Naive B cell (primary cell): ENCODE measurements around the gene HNRNPH3. TPM values are rescaled to one million over a fixed set of nuclear protein-coding genes. Genes with fewer than 3 reads are reported as not detected.
A peak's percentile ranks its signal among the peaks of the same experiment; 100 is the strongest.
"Not testable (repeated sequence)": the region's sequence is repeated elsewhere in the genome, so short reads cannot be mapped to it uniquely, and the experiment has no call there.

ENCODE experiments used
- ATAC-seq, 2 donors: fragments of 150-1000 bp; cut with Tn5 transposase; 2 replicates each; pipeline ENCODE4 v1.10.0; 2021; ENCODE audit warnings: low read depth in 2 of 2, mild to moderate bottlenecking in 2 of 2, moderate library complexity in 2 of 2
- DNase-seq: peaks from one replicate; pipeline ENCODE4 v3.0.0; 2022
- H3K27ac Mint-ChIP-seq, 6 donors: one replicate each; pipeline ENCODE4 v1.8.0; 2020 to 2022; ENCODE audit warnings: mild to moderate bottlenecking in 6 of 6, mixed read lengths in 6 of 6, moderate library complexity in 5 of 6, inconsistent platforms in 2 of 6
- H3K27me3 Mint-ChIP-seq, 3 donors: one replicate each; pipeline ENCODE4 v1.8.0; 2021 to 2022; ENCODE audit warnings: mixed read lengths in 3 of 3, mild to moderate bottlenecking in 1 of 3
- H3K36me3 Mint-ChIP-seq, 2 donors: one replicate each; pipeline ENCODE4 v1.8.0; 2020 to 2022; ENCODE audit warnings: mixed read lengths in 2 of 2, inconsistent platforms in 1 of 2, mild to moderate bottlenecking in 1 of 2
- H3K4me1 Mint-ChIP-seq, 3 donors: one replicate each; pipeline ENCODE4 v1.8.0; 2020 to 2022; ENCODE audit warnings: mixed read lengths in 3 of 3, inconsistent platforms in 1 of 3, mild to moderate bottlenecking in 1 of 3, moderate library complexity in 1 of 3
- H3K4me3 Mint-ChIP-seq, 8 donors: one replicate each; pipeline ENCODE4 v1.8.0; 2020 to 2022; ENCODE audit warnings: mild to moderate bottlenecking in 8 of 8, mixed read lengths in 8 of 8, moderate library complexity in 8 of 8, inconsistent platforms in 2 of 8
- H3K9me3 Mint-ChIP-seq, 7 donors: one replicate each; pipeline ENCODE4 v1.8.0; 2020 to 2022; ENCODE audit warnings: mixed read lengths in 7 of 7, mild to moderate bottlenecking in 5 of 7, inconsistent platforms in 2 of 7, moderate library complexity in 1 of 7
- polyA plus RNA-seq, 6 donors: library from polyadenylated mRNA; unstranded; fragments of 300-500 nt; fragmentation: Illumina TruSeq; gene quantifications; one replicate each; pipeline ENCODE4 v1.2.3, GENCODE V29; 2021; ENCODE audit warnings: low read depth in 6 of 6

HNRNPH3 gene
- polyA plus RNA-seq, 6 donors from 2014 or later = 101 to 147 (median 126) TPM

DNA sequence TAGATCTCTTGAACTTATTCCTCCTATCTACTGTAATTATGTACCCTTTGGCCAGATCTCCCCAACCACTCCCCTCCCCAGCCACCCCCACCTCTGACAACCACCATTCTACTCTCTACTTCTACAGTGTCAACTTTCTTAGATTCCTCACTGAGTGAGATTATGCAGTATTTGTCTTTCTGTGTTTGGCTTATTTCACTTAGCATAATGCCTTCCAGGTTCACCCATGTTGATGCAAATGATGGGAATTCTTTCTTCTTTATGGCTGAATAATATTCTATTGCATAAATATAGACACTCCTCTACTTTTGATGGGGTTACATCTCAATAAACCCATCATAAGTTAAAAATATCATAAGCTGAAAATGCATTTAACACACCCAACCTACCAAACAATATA is 21.3 kb upstream of the HNRNPH3 start:
- peaks cover 0 to 2% of the 10 kb centered on the region in 2 donors for H3K36me3 Mint-ChIP-seq
- H3K4me1 Mint-ChIP-seq = no peaks in the 10 kb centered on the region
- no peak overlapping the region for H3K27ac Mint-ChIP-seq
- no peak overlapping the region for H3K4me3 Mint-ChIP-seq
- DNase-seq (no peak), ATAC-seq (no peak)
- peaks cover 0 to 4% (median 0%) of the 10 kb centered on the region in 7 donors for H3K9me3 Mint-ChIP-seq
- H3K27me3 Mint-ChIP-seq = no peaks in the 10 kb centered on the region

DNA sequence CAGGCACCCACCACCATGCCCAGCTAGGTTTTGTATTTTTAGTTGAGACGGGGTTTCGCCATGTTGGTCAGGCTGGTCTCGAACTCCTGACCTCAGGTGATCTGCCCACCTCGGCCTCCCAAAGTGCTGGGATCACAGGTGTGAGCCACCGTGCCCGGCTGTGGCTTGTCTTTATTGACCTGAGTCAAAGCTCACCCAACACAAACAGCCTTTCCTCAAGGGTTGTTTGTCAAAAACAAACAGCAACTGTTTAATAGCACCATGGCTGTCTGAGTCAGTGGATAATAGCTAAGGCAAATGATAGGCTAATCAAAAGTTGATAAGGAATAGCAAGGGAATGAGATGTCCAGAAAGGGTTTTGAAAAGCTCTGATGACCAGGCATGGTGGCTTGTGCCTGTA is 16.9 kb upstream of the HNRNPH3 start:
- not testable (repeated sequence) for H3K27ac Mint-ChIP-seq

DNA sequence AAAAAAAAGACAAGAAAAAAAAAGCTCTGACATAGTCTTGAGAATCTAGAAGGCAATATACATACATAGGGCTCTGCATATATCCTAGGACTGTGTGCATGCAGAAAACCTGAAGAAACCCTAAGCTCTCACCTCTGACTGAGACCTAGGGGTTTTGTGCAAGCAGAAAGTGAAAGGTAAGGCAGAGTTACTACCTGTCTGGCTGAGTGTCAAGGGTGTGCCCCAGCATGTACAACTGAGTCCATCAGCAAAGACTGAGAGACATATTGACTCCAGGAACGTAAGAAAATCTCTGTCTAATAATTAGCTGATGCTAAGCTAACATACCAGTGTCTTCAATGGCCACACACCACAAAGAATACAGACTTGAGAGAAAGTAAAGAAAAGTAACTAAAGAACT is 16.3 kb upstream of the HNRNPH3 start:
- Mint-ChIP-seq H3K27me3 (no peaks in the 10 kb centered on the region), H3K27ac (no peak overlapping the region), H3K9me3 (peaks cover 4 to 28% (median 19%) of the 10 kb centered on the region in 7 donors), H3K36me3 (peaks cover 10 to 13% of the 10 kb centered on the region in 2 donors), H3K4me1 (peaks cover 0 to 5% (median 4%) of the 10 kb centered on the region in 3 donors), H3K4me3 (no peak overlapping the region)
- DNase-seq = no peak
- ATAC-seq = no peak

More for the DNA sequence above, 16.9 kb upstream of the HNRNPH3 start:
- not testable (repeated sequence) for DNase-seq, H3K4me3 Mint-ChIP-seq, H3K27me3 Mint-ChIP-seq, H3K4me1 Mint-ChIP-seq, ATAC-seq
- Mint-ChIP-seq H3K9me3 (peaks cover 4 to 28% (median 19%) of the 10 kb centered on the region in 7 donors), H3K36me3 (peaks cover 10 to 13% of the 10 kb centered on the region in 2 donors)

DNA sequence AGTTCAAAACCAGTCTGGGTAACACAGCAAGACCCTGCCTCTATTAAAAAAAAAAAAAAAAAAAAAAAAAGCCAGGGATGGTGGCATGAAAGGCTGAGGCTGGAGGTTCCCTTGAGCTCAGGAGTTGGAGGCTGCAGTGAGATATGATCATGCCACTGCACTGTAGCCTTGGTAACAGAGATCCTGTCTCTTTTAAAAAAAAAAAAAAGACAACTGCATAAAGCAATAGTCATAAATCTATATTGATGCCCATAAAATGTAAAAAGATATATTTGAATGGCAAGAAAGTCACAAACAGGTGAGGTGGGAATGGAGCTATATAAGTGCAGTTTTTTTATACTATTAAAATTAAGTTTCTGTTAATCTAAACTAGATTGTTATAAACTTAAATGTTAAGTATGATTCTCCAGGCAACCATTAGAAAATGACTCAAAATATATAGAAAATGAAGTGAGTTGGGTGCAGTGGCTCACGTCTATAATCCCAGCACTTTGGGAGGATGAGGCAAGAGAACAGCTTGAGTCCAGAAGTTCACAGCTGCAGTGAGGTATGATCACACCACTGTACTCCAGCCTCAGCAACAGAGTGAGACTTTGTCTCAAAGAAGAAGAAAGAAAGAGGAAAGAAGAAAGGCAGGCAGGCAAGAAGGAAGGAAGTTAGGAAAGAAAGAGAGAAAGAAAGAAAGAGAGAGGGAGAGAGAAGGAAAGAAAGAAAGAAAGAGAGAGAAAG is 13.4 kb upstream of the HNRNPH3 start:
- Mint-ChIP-seq H3K27ac (no peak overlapping the region), H3K36me3 (peaks cover 10 to 13% of the 10 kb centered on the region in 2 donors), H3K4me3 (no peak overlapping the region), H3K27me3 (no peaks in the 10 kb centered on the region), H3K9me3 (peaks cover 4 to 28% (median 19%) of the 10 kb centered on the region in 7 donors), H3K4me1 (peaks cover 0 to 5% (median 4%) of the 10 kb centered on the region in 3 donors)
- no peak for ATAC-seq
- DNase-seq = no peak

DNA sequence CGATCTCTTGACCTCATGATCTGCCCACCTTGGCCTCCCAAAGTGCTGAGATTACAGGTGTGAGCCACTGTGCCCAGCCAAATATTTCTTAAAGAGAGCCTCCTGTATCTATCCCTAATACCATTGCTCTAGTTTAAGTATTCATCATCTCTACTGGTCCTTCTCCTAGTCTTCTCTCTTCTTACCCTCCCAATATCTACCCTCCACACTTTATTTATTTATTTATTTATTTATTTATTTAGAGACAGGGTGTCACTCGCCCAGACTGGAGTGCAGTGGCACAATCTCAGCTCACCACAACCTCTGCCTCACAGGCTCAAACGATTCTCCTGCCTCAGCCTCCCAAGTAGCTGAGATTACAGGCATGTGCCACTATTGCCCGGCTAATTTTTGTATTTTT is 7.5 kb upstream of the HNRNPH3 start:
- H3K4me1 Mint-ChIP-seq, ATAC-seq, H3K27me3 Mint-ChIP-seq, H3K36me3 Mint-ChIP-seq, H3K4me3 Mint-ChIP-seq, DNase-seq, H3K9me3 Mint-ChIP-seq, H3K27ac Mint-ChIP-seq: not testable (repeated sequence)

DNA sequence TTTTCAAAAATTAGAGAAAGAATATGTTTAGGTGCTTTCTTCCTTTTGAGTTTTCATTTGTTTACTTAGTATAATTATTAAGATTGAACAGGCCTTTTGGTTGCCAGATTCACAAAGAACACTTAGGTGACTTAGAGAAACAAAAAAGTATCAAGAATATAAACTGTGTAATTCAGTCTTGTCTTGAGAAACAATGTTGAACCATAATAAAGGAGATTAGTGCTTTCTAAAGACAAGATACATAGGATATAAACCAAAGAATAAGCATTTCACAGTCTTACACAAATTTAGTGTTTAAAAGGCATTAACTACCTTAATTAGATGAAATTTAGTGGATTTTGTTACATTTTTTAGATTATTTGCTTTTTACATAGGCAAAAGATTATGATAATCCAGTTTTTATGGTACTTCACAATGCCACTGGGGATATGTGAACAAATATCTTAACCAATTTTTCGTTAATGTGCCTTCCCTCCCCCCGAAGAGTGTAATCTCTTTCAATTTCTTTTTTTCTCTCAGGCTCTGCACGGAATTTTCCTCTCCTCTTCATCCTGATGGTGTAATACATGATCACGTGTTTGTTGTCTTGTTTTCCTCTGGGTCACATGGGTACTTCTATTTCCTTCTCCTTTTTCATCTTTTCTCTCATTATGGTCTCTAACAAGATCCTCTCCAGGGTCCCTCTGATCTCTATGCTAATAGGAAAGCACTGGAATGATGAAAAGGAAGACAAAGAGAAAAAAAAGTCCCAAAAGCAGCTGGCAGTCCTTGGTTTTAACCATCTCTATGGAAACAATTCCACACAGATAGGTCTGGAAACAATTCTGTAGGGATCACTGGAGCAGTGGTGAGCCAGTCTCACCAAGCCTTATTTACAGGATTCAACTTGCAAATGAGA is 3.7 kb upstream of the HNRNPH3 start:
- Mint-ChIP-seq H3K4me1 (peaks cover 20 to 33% (median 24%) of the 10 kb centered on the region in 3 donors), H3K9me3 (peaks cover 0 to 8% (median 2%) of the 10 kb centered on the region in 7 donors), H3K27me3 (no peaks in the 10 kb centered on the region), H3K27ac (peak overlapping the region in 5 of 6 donors; percentile 12 to 88 (median 30)), H3K36me3 (peaks cover 0 to 7% of the 10 kb centered on the region in 2 donors), H3K4me3 (peak overlapping the region; percentile 26 to 98 (median 66))
- DNase-seq (peak; percentile 27), ATAC-seq (no peak)

DNA sequence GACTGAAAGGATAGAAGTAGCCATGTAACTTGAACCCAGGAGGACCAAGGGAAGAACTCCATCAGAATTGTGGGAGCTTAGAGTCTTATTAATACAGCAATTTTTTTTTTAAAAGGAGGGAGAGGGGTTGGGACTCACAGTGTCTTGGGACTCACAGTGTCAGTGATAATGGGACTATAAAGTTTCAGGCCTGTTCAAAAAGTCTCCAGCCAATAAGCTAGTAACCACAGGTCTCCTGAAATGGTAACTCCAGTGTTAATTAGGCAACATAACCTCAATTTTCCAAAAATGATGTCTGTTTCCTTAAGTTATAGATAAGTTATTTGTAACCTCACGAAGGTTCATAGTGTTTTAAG is 2.4 kb upstream of the HNRNPH3 start:
- Mint-ChIP-seq H3K4me1 (peaks cover 28 to 45% (median 38%) of the 10 kb centered on the region in 3 donors), H3K4me3 (peak overlapping the region in 3 of 8 donors; percentile 65 to 100 (median 98)), H3K27ac (peak overlapping the region in 3 of 6 donors; percentile 36 to 76 (median 60)), H3K36me3 (peaks cover 0 to 7% of the 10 kb centered on the region in 2 donors), H3K27me3 (no peaks in the 10 kb centered on the region), H3K9me3 (peaks cover 0 to 8% (median 2%) of the 10 kb centered on the region in 7 donors)
- DNase-seq (no peak), ATAC-seq (no peak)

DNA sequence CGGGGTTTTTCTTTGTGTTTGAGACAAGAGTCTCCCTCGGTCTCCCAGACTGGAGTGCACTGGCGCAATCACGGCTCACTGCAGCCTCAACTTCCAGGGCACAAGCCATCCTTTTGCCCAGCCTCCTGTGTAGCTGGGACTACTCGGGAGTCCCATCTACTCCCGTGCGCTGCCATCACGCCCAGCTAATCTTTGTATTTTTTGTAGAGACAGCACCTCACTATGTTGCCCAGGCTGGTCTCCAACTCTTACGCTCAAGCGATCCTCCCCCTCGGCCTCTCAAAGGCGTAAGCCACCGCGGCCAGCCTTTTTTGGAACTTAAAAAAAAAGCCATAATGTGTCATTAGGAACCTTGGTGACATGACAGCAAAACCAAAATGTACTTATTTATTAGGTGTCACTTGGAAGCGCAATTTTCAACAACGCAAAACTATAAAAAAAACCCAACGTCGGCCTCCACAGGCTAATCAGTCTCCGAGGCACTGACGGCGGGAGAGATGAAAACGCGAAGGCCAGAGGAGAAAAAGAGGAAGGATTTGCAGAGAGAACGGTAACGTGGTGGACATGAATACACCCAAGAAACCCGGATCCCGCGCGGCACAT is 911 bp upstream of the HNRNPH3 start:
- Mint-ChIP-seq H3K27ac (peak overlapping the region; percentile 99 to 100 (median 99)), H3K9me3 (peaks cover 0 to 8% (median 2%) of the 10 kb centered on the region in 7 donors), H3K4me1 (peaks cover 38 to 59% (median 52%) of the 10 kb centered on the region in 3 donors), H3K4me3 (peak overlapping the region; percentile 98 to 100 (median 100)), H3K27me3 (no peaks in the 10 kb centered on the region), H3K36me3 (peaks cover 0 to 7% of the 10 kb centered on the region in 2 donors)
- ATAC-seq (peak; percentile 27 to 28), DNase-seq (no peak)

DNA sequence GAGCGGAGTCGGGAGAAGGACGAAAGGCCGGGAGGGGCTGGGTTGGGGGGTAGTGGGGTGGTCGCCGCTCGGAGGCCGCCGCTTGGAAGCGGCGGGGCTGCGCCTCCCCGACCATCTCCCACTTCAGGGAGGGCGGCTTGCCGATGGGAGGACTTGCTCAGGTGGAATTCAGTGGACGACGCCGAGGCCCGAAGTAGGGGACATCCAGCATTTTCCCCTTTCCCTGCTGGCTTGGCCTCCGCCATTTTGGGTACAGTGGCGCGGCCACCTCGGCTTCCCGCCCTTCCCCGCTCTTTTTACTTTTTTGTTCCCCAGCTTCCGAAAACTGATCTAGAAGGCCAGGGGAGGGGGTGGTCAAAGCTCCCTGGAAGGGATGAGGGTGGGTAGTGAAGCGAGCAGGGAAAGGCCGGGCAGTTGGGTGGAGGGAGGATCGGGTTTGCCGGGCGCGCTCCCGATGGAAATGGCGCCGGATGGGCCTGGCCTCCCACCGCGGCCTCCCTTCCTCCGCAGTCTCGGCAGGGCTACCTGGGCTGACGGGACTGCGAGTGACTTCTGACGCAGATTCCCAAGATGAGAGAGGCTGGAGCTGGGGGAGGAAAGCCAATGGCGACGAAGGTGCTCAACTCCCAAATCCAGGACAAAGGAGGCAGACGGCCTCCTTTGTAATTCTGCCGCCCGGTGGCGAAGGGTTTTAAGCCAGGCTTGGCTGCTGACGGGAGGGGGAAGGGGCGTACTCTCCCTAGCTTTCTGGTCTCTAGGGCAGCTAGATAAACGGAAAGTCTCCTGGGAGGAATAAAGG is 594 bp downstream of the HNRNPH3 start, which contains the start of gene PBLD:
TSS of gene PBLD (minus strand) at position 670 of the 799 bp plus-strand sequence. CDS start 26,084 bp downstream, outside the sequence.
- H3K4me3 Mint-ChIP-seq = peak within 1 kb of the TSS; percentile 98 to 100 (median 100)
- DNase-seq (peak; percentile 48), ATAC-seq (peak; percentile 1 to 2)
- H3K27ac Mint-ChIP-seq = peak within 1 kb of the TSS; percentile 99 to 100 (median 99)
- peaks cover 1 to 8% of the 10 kb centered on the region in 2 donors for H3K36me3 Mint-ChIP-seq
- H3K9me3 Mint-ChIP-seq = peaks cover 0 to 8% (median 2%) of the 10 kb centered on the region in 7 donors
- peaks cover 52 to 74% (median 67%) of the 10 kb centered on the region in 3 donors for H3K4me1 Mint-ChIP-seq
- no peaks in the 10 kb centered on the region for H3K27me3 Mint-ChIP-seq

DNA sequence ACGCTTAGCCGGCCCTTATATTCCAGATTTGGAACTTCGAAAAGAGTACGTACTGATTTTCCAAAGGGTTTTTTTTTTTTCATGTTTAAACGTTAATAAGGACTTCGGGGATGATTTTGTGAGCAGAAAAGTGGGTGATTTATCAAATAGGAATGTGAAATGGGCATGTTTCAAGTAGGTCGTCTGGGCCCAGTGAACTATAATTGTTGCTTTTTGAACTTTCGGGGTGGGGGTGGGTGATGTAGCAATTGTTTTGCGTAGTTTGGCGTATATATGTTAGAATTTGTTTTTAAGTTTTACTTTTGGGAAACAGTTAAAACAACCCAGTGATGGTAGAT is 1.2 kb downstream of the HNRNPH3 start:
- no peak for ATAC-seq
- no peak for DNase-seq
- peaks cover 4 to 14% of the 10 kb centered on the region in 2 donors for H3K36me3 Mint-ChIP-seq
- H3K27ac Mint-ChIP-seq = peak overlapping the region; percentile 96 to 100 (median 99)
- no peaks in the 10 kb centered on the region for H3K27me3 Mint-ChIP-seq
- H3K9me3 Mint-ChIP-seq = peaks cover 0 to 8% (median 2%) of the 10 kb centered on the region in 7 donors
- H3K4me1 Mint-ChIP-seq = peaks cover 56 to 79% (median 72%) of the 10 kb centered on the region in 3 donors
- peak overlapping the region; percentile 98 to 100 (median 100) for H3K4me3 Mint-ChIP-seq

DNA sequence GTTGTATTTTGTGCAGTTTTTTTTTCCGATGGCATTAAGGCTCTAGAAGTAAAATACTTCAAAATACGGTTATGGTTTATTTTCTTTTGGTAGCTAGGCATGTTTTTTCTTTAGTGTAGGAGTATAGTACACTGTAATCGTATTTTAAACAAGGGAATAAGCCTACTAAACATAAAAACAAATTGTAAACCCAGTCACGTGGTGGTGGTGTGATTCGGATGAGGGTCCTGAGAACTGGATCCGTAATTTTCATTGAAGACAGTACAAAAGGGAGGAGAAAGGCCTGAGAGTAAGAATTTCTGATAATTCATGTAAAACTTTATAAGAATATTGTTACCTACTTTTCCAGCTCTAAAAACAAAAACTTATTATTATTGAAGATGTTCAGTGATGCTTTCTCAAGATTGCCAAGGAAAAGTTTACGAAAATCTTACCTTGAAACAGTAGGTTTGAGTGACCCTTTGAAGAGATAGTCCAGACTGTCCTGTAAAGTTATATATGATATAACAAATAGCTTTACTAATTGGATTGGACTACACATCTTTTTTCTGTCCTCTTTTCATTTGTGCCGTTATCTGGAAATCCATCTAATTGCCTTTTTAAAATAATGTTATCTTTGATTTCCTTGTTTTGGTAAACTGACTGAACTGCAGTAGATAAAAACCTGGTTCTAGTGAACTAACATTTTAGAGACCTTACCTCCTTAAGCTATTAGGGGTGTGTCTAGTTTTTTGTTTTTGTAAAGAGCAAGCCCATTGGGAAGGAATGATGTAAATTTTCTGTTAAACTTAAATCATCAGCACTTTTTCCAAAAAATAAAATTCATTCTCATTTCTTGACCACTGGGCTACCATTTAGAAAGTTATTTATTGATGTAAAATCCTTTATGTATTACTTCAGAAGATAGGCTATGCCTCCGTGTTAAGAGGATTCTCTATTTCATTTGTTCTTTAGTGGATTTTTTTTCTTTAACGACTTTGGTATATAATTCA is 1.9 kb downstream of the HNRNPH3 start:
- Mint-ChIP-seq H3K27me3 (no peaks in the 10 kb centered on the region), H3K9me3 (peaks cover 0 to 8% (median 2%) of the 10 kb centered on the region in 7 donors), H3K4me1 (peaks cover 54 to 72% (median 71%) of the 10 kb centered on the region in 3 donors), H3K4me3 (peak overlapping the region; percentile 98 to 100 (median 100)), H3K27ac (peak overlapping the region; percentile 96 to 100 (median 99)), H3K36me3 (peaks cover 9 to 21% of the 10 kb centered on the region in 2 donors)
- DNase-seq (no peak), ATAC-seq (no peak)
